DOHH2 (cell line): ENCODE data around the gene ZBTB7C.

Source experiments
- CTCF ChIP-seq: fragments of 200-600 bp; sonication (generic); IDR thresholded peaks from one replicate; pipeline ENCODE4 v1.5.1; 2014; ENCODE audit warnings: antibody characterized with exemption, mild to moderate bottlenecking, low read depth, low read length; ENCODE audit not compliant: poor library complexity, severe bottlenecking
- EZH2phosphoT487 ChIP-seq: fragments of 200-600 bp; sonication (generic); IDR thresholded peaks from 2 replicates; pipeline ENCODE4 v1.6.1; 2017; ENCODE audit warnings: borderline replicate concordance, mild to moderate bottlenecking, antibody characterized with exemption, low read length, moderate library complexity, mixed read lengths

GRCh38 chr18:48000701-48001100, 408.5 kb downstream of the ZBTB7C start:
- no peak for TF ChIP-seq EZH2phosphoT487
- no peak for TF ChIP-seq CTCF
